GM21526 (cell line): ENCODE measurements around the gene CXXC1.
"Not testable (repeated sequence)": the region's sequence is repeated elsewhere in the genome, so short reads cannot be mapped to it uniquely, and the experiment has no call there.

ENCODE experiments used
- ATAC-seq: cut with Tn5 transposase; IDR thresholded peaks from one replicate; pipeline ENCODE4 v1.9.1; 2021; ENCODE audit warnings: moderate library complexity; ENCODE audit not compliant: unreplicated experiment, low FRiP score

The CXXC1 gene

GRCh38 chr18:50298443-50299284, 11.2 kb upstream of the CXXC1 start:
- no peak for ATAC-seq

GRCh38 chr18:50297621-50298442, 10.3 kb upstream of the CXXC1 start:
- ATAC-seq = peak; percentile 97

DNA sequence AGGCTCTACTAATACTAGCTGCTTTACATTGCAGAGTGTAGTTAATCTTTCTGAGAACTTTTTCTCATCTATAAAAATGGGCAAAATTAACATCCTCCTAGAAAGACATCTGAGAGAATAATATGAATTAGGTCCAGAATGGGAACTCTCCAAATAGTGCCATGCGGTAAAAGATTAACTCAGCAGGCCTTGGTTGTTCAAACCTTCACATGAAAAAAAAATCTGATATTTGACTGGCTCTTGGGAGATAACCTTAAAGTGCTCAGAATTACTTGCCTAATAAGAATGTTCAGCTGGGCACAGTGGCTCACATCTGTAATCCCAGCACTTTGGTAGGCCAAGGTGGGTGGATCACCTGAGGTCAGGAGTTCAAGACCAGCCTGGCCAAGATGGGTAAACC, 5.5 kb upstream of the CXXC1 start:
- ATAC-seq = no peak

DNA sequence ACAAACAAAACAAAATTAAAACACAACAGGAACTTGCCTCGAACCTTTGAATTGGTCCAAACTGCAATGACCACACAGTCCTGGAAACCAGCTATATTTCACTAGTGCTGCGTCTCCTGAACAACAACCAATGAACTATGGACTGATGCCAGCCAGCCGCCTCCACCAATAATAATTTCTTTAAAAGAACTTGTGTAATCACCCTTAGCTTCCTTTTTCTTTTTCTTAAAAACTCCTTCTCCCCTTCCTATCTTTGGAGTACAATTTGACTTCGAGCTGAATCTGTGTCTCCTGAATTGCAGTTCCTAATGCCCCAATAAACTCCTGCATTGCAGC, 1.6 kb upstream of the CXXC1 start:
- no peak for ATAC-seq

- ATAC-seq = not testable (repeated sequence)
These were observed 1.0 kb upstream of the CXXC1 start for GRCh38 chr18:50288348-50289107.

- ATAC-seq = no peak
These were observed 458 bp downstream of the CXXC1 start for GRCh38 chr18:50287028-50287440.

GRCh38 chr18:50286391-50287027, 983 bp downstream of the CXXC1 start:
- no peak for ATAC-seq

GRCh38 chr18:50285631-50286321, 1.7 kb downstream of the CXXC1 start:
- ATAC-seq = no peak

DNA sequence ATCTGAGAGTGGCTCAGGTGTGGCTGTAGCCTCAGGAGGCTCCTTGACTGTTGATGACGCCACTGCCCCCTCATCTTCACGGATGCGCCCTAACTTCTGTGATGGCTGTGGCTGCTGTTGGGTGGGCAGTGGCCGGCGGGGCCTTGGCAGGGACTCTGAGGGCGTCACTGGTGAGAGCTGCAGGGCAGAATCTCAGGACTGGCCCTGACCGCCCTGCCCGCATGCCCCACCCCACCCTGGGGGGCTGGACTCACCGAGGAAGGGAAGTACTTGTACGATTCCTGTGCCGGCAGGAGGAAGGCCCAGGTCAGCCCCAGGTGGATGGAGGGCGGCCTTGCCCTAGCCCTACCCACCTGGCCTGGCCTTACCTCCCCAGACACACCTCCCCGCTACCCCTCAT, 2.4 kb downstream of the CXXC1 start:
- ATAC-seq = no peak

- no peak for ATAC-seq
These were observed 3.1 kb downstream of the CXXC1 start for GRCh38 chr18:50284255-50284885.

DNA sequence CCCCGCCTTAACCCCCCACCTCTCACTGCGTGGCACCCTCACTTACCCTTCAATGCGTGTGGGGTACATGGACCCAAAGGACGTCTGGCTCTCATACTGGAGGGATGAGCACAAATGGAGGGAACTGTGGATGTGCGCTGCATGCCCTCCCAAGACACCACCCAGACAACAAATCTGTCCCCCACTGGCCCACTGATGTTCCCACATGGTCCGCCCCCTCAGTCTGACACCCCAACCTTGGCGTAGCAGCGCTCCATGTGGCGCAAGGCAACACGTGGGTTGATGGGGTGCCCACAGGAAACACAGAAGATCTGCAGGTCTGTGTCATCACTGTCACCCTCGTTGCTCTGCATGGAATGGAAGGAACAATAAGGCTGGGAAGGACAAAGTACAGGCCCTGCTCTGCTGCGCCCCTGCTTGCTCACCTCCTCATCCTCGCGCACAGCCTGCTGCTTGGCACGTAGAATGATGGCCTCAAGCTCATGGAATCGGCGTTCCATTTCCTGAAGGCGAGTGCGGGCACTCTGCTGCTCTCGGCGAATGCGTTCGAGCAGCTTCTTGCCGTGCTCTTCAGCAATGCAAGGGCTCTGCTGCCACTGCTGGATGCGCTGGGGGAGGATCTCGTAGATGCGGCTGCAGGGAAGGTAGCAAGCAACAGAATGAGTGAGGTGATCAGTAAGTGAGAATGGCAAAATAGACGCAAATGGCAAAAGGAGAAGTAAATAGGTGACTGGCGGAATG, 3.9 kb downstream of the CXXC1 start:
- ATAC-seq = no peak

DNA sequence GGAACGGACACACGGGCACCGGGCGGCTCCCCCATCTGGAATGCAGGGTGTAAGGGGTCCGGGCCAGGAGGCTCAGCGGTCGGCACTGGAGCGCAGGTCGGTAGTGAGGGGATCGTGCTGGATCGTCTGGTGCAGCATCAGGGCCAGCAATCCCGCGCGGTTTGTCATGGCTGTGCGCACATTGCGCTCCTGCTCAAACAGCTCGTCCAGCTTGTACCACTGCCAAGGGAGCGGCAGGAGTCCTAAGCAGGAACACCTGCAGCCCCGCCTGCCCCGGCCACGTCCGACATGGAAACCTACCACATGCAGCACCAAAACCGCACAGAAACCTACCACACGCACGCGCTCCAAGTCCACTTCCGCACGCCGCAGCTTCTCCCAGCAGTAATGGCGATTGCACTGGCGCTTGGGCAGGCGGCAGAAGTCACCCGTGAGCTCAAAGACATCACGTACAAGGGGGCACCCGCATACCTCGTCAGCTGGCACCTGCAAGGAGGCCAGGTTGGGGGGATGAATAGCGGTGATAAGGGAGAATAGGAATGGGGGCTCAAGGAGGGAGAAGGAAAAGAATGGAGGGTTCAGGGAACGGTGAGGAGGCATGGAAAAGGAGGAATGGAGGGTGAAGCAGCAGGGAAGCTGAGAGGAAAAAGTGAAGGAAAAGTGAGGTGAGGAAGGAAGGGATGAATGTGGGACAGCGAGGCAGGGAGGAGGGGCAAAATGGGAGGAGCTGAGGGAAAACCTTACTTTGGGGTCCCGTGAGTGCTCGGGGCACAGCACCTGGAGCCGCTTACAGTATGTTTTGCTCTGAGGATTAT, 4.8 kb downstream of the CXXC1 start:
- ATAC-seq = no peak

- no peak for ATAC-seq
These were observed 5.4 kb downstream of the CXXC1 start for GRCh38 chr18:50281972-50282520.

DNA sequence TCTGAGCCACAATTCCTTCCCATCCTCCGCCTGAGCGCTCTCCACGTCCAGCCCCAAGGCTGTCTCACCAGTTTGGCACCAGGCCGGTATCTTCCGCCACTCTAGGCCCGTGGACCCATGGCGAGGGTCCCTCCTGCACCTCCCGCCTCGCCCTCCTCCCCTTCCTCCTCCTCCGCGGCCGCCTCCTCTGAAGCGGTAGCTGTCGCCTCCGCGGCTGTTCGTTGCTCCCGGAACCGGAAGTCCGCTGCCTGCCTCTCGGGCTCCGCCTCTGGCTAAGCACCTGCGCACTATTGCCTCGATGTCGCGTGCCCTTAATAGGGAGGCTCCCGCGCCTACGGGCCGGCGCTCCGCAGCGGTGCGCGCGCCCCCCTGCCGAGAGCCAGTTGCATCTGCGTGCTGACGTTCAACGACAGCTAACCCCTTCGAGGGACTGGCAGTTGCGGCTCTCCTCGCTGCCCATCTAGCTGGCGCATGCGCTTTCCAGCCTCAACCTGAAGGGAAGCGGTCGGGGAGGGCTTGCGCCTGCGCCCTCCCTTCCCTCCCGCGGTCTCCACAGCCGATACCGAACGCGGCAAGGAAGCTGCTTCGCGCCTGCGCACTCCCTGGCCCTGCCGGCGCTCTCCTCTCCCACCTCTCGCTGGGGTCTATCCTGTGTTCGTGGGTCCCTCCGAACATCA, 6.1 kb downstream of the CXXC1 start, which contains the start of gene MBD1:
TSS of gene MBD1 (minus strand) at position 229 of the 677 bp plus-strand sequence. CDS start 1,531 bp downstream, outside the sequence.
- ATAC-seq = peak; percentile 82

GRCh38 chr18:50280707-50281294, 6.7 kb downstream of the CXXC1 start:
- ATAC-seq = no peak

DNA sequence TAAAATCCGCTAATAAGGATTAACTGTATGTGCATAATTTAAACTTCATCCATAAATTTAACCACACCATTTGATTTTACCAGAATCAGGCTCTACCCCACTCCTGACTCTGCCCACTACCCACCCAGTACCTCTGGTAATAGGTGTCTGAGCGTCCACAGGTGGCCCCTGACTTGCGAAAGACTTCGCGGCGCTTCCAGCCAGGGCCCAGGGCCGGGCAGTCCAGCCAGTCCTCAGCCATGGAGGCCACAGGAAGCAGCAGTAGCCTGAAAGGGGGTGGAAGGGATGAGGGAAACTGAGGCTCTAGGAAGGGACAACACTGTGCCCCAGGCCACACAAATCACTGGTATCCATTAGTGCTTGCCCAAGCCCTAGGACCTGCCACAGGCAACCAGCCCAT, 7.7 kb downstream of the CXXC1 start:
- no peak for ATAC-seq

DNA sequence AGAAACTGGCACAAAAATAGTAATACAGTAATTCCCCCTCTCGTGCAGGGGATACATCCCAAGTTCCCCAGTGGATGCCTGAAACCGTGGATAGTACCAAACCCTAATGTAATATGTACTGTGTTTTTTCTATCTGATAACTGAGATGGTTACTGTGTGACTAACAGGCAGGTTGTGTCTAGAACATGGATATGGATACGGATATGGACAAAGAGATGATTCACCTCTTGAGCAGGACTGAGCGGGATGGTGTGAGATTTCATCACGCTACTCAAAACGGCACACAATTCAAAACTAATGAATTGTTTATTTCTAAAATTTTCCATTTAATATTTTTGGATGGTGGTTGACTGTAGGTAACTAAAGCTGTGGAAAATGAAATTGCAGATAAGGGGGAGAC, 9.6 kb downstream of the CXXC1 start:
- ATAC-seq = no peak
